Stomach (tissue), 9 donors: Measurements from ENCODE around the gene EFR3B. TPM values are rescaled to one million over a fixed set of nuclear protein-coding genes. Genes with fewer than 3 reads are reported as not detected.
"Not testable (repeated sequence)": the region's sequence is repeated elsewhere in the genome, so short reads cannot be mapped to it uniquely, and the experiment has no call there.

Experiments
- DNase-seq, 2 donors: peaks; one replicate each; pipeline versions ENCODE4 v3.0.0 to v3.0.0-alpha.2; 2013 to 2019
- H3K27ac ChIP-seq, 5 donors: fragments of 200-600 bp in 4 of 5; sonication (generic) in 4 of 5; one replicate each; pipeline ENCODE4 v1.5.1; 2013 to 2019; ENCODE audit warnings: mild to moderate bottlenecking in 1 of 5, moderate library complexity in 1 of 5
- H3K27me3 ChIP-seq, 3 donors: fragments of 200-600 bp; sonication (generic); one replicate each; pipeline ENCODE4 v1.5.1; 2017 to 2019; ENCODE audit warnings: mixed run types in 1 of 3
- H3K36me3 ChIP-seq, 4 donors: fragments of 200-600 bp; sonication (generic); 1 replicate in 3 of 4; 2 replicates in 1 of 4; pipeline ENCODE4 v1.5.1; 2016 to 2019
- H3K4me1 ChIP-seq, 4 donors: fragments of 200-600 bp; sonication (generic); one replicate each; pipeline ENCODE4 v1.5.1; 2016 to 2019
- H3K4me3 ChIP-seq, 4 donors: fragments of 200-600 bp; sonication (generic) in 3 of 4; one replicate each; pipeline ENCODE4 v1.5.1; 2016 to 2019; ENCODE audit warnings: mild to moderate bottlenecking in 1 of 4
- H3K9me3 ChIP-seq, 4 donors: fragments of 200-600 bp; sonication (generic); one replicate each; pipeline ENCODE4 v1.5.1; 2016 to 2019
- EP300 ChIP-seq: sonication (generic); formaldehyde crosslinking; IDR thresholded peaks from one replicate; pipeline ENCODE4 v1.6.1; 2017; ENCODE audit warnings: antibody characterized with exemption
- POLR2A ChIP-seq, 4 donors: fragments of 450-650 bp; IDR thresholded peaks; one replicate each; pipeline ENCODE4 v1.6.1; 2016; ENCODE audit warnings: antibody characterized with exemption in 4 of 4, control low read depth in 2 of 4, mild to moderate bottlenecking in 1 of 4, moderate library complexity in 1 of 4
- POLR2AphosphoS5 ChIP-seq, 3 donors: sonication (generic); formaldehyde crosslinking; IDR thresholded peaks; one replicate each; pipeline ENCODE4 v1.6.1; 2016; ENCODE audit warnings: antibody characterized with exemption in 3 of 3
- WGBS, 5 donors: extraction: QIAGEN DNeasy Blood & Tissue Kit in 3 of 5; methylation state at CpG; one replicate each; pipeline versions ENCODE4 v1.1.5 to v1.1.7; 2013 to 2018; 5-methylcytosine and 5-hydroxymethylcytosine counted together
- intact Hi-C: fragments of 100-400 bp; cut with DNase I; formaldehyde crosslinking; loops from one replicate; pipeline ENCODE4 v1.15.1; 2023; ENCODE audit warnings: low total_unique reads
- polyA plus RNA-seq, 3 donors: library from polyadenylated mRNA; stranded (reverse); fragments of 200-250 nt; gene quantifications; one replicate each; pipeline ENCODE4 v1.2.3, GENCODE V29; 2013
- total RNA-seq, 5 donors: library from RNA; depleted of rRNA; stranded (reverse); fragments of >200 nt; gene quantifications; one replicate each; pipeline versions ENCODE4 v1.1.0 to v1.2.3, GENCODE V29; 2014 to 2016
- TF ChIP-seq, protein P1 (sequence below), 7 experiments: fragments of 450-650 bp in 4 of 7; fragments of 200-600 bp in 3 of 7; sonication (generic) in 3 of 7; IDR thresholded peaks; one replicate each; pipeline ENCODE4 v1.5.1; 2016 to 2019; ENCODE audit warnings: antibody characterized with exemption in 7 of 7, control low read depth in 2 of 7, mild to moderate bottlenecking in 1 of 7
- donor health status: healthy with polysubstance abuse.
- donor health status: Bipolar disorder and iron deficiency.
- donor health status: healthy.

EFR3B gene
- total and polyA plus RNA-seq, 8 donors, result 0.10 to 4.5 (median 0.58) TPM; not detected in 1

GRCh38 chr2:25123682-25124081 is 81.8 kb downstream of the EFR3B start:
- H3K27me3 ChIP-seq, result no peaks in the 10 kb centered on the region
- H3K9me3 ChIP-seq, result no peaks in the 10 kb centered on the region
- no peaks in the 10 kb centered on the region for H3K36me3 ChIP-seq
- TF ChIP-seq POLR2AphosphoS5 (IDR thresholded peaks at IDR 0.05), result no peak
- WGBS, 5 donors, result 63 to 91% (median 80%) methylated on average over 4 to 5 of the region's 5 CpGs
- H3K4me3 ChIP-seq, result no peak overlapping the region
- intact Hi-C loops, result no loop called here
- no peak for DNase-seq
- H3K27ac ChIP-seq, result no peak overlapping the region
- H3K4me1 ChIP-seq, result no peaks in the 10 kb centered on the region

GRCh38 chr2:25125189-25125588 is 83.3 kb downstream of the EFR3B start:
- Histone ChIP-seq H3K4me3 (no peak overlapping the region), H3K27ac (no peak overlapping the region), H3K27me3 (peaks cover 0 to 9% (median 0%) of the 10 kb centered on the region in 3 donors), H3K4me1 (peaks cover 0 to 9% (median 4%) of the 10 kb centered on the region in 4 donors), H3K36me3 (no peaks in the 10 kb centered on the region), H3K9me3 (no peaks in the 10 kb centered on the region)
- DNase-seq, result no peak
- TF ChIP-seq EP300, result no peak
- TF ChIP-seq, protein P1, sequence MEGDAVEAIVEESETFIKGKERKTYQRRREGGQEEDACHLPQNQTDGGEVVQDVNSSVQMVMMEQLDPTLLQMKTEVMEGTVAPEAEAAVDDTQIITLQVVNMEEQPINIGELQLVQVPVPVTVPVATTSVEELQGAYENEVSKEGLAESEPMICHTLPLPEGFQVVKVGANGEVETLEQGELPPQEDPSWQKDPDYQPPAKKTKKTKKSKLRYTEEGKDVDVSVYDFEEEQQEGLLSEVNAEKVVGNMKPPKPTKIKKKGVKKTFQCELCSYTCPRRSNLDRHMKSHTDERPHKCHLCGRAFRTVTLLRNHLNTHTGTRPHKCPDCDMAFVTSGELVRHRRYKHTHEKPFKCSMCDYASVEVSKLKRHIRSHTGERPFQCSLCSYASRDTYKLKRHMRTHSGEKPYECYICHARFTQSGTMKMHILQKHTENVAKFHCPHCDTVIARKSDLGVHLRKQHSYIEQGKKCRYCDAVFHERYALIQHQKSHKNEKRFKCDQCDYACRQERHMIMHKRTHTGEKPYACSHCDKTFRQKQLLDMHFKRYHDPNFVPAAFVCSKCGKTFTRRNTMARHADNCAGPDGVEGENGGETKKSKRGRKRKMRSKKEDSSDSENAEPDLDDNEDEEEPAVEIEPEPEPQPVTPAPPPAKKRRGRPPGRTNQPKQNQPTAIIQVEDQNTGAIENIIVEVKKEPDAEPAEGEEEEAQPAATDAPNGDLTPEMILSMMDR (IDR thresholded peaks at IDR 0.05), result no peak
- TF ChIP-seq POLR2A (IDR thresholded peaks at IDR 0.05), result no peak
- intact Hi-C loops, result no loop called here
- WGBS, 5 donors, result 84 to 92% (median 89%) methylated on average over 7 of the region's 7 CpGs

DNA sequence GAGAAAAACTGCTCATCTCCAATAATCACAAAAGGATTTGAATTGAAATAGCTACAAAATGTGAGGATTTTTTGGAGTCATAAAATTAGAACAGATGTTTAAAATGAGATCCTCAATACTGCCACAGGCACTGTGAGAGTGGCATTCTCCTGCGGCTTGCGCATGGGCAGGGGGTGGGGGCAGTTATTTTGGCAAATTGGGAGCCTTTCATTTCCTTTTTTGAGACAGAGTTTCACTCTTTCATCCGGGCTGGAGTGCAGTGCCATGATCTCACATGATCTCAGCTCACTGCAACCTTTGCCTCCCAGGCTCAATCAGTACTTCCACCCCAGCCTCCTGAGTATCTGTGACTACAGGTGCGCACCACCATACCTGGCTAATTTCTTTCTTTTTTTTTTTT is 84.1 kb downstream of the EFR3B start:
- H3K27me3 ChIP-seq, result peaks cover 0 to 17% (median 3%) of the 10 kb centered on the region in 3 donors
- no peak for DNase-seq
- no peak overlapping the region for H3K27ac ChIP-seq
- H3K4me3 ChIP-seq, result no peak overlapping the region
- H3K9me3 ChIP-seq, result no peaks in the 10 kb centered on the region
- intact Hi-C loops, result no loop called here
- no peaks in the 10 kb centered on the region for H3K36me3 ChIP-seq
- H3K4me1 ChIP-seq, result peaks cover 0 to 9% (median 4%) of the 10 kb centered on the region in 4 donors
- 87 to 94% (median 89%) methylated on average over 4 of the region's 4 CpGs for WGBS, 5 donors
- TF ChIP-seq EP300 (no peak), POLR2AphosphoS5 (IDR thresholded peaks at IDR 0.05) (no peak), POLR2A (IDR thresholded peaks at IDR 0.05) (no peak)
- TF ChIP-seq, protein P1 (IDR thresholded peaks at IDR 0.05), result no peak

DNA sequence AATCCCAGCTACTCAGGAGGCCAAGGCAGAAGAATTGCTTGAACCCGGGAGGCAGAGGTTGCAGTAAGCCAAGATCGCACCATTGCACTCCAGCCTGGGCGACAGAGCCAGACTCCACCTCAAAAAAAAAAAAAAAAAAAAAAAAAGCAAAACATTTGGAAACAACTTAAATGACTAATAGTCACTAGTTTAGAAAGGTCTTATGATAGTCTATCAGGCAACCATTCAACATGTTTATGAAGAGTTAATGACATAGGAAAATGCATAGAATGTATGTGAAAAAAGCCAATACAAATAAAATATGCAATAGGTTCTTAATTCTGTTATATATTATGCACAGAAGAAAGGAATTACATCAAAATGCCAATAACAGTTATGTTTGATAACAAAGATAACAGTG is 85.2 kb downstream of the EFR3B start:
- 85 to 95% (median 92%) methylated on average over 3 of the region's 3 CpGs for WGBS, 5 donors
- H3K4me3 ChIP-seq, H3K9me3 ChIP-seq, H3K36me3 ChIP-seq, DNase-seq, intact Hi-C loops, H3K27ac ChIP-seq: not testable (repeated sequence)
- peaks cover 0 to 28% (median 14%) of the 10 kb centered on the region in 3 donors for H3K27me3 ChIP-seq
- H3K4me1 ChIP-seq, result peaks cover 6 to 18% (median 13%) of the 10 kb centered on the region in 4 donors

- Histone ChIP-seq H3K27ac (no peak overlapping the region), H3K9me3 (no peaks in the 10 kb centered on the region), H3K4me1 (peaks cover 6 to 22% (median 18%) of the 10 kb centered on the region in 4 donors), H3K27me3 (peaks cover 0 to 33% (median 18%) of the 10 kb centered on the region in 3 donors), H3K36me3 (no peaks in the 10 kb centered on the region), H3K4me3 (no peak overlapping the region)
- DNase-seq, result peak in 1 of 2 donors; percentile 44
- WGBS, 5 donors, result 61 to 79% (median 70%) methylated on average over 5 of the region's 5 CpGs
- TF ChIP-seq EP300 (no peak), POLR2AphosphoS5 (IDR thresholded peaks at IDR 0.05) (no peak), POLR2A (IDR thresholded peaks at IDR 0.05) (no peak)
- TF ChIP-seq, protein P1 (IDR thresholded peaks at IDR 0.05), result no peak
- intact Hi-C loops, result no loop called here
Observed at GRCh38 chr2:25127646-25128045, 85.8 kb downstream of the EFR3B start.
